Pulmonary artery endothelial cell (primary cell): ENCODE data around the gene PPP2R5C. TPM values are rescaled to one million over a fixed set of nuclear protein-coding genes. Genes with fewer than 3 reads are reported as not detected.

Experiments
- DNase-seq: peaks from one replicate; pipeline ENCODE4 v3.0.0-alpha.2; 2011; ENCODE audit warnings: low read depth, low spot score
- total RNA-seq: library from RNA; depleted of rRNA; stranded (reverse); fragments of >200 nt; gene quantifications from 2 replicates; pipeline ENCODE4 v1.2.3, GENCODE V29; 2014

Gene PPP2R5C
- total RNA-seq, 1 donor from 2014 or later = 81.4 TPM

DNA sequence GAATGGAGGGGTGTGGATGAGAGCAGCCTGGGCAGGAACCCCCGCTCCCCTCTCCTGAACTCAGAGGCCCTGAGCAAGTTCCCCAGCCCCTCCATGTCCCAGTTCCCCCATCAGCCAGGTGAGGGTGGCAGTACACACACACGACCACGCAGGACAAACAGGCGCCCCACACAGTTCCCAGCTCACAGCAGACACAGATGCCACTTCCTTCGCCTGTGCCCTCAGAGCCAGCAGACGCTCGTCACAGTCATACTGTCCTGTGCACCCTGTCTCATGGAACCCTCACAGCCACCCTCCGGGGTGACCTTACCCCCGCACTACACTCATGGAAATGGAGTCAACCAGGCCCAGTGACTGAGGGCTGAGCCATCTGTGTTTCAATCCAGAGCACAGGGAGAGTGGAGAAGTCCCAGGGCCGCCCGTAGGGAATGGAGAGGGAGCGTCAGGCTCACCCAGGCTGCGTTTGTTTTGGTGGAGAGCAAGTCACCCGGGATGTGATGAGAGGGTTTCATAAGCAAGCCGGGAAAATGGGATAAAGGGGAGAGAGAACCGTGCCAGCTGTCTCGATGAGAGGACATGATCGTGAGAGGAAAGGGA lies 155.4 kb downstream of the PPP2R5C start:
- DNase-seq = no peak

DNA sequence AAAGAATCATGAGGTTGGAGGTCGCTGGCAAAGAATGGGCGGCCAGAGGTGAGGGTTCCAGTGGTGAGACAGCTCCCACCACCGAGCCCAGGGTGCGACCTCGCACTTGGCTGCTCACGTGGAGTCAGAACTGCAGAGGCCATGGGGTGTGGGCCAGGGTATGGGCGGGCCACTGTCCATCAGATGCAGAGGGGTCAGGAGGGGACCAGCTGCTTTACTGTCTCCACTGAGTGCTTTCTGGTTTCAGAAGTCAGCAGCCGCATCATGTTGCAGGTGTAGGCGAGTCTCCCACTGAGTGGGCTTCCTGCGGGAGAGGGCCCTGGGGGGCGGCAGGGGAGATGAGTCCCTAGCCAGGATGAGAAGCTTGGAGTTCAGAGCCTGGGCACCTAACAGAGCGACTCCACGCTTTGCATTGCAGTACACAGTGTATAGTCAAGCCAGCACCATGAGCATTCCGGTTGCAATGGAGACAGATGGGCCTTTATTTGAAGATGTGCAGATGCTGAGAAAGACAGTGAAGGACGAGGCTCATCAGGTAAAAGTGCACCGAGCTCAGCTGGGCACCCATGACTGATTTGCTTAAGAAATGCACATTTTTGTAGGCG lies 156.0 kb downstream of the PPP2R5C start:
- DNase-seq = no peak

DNA sequence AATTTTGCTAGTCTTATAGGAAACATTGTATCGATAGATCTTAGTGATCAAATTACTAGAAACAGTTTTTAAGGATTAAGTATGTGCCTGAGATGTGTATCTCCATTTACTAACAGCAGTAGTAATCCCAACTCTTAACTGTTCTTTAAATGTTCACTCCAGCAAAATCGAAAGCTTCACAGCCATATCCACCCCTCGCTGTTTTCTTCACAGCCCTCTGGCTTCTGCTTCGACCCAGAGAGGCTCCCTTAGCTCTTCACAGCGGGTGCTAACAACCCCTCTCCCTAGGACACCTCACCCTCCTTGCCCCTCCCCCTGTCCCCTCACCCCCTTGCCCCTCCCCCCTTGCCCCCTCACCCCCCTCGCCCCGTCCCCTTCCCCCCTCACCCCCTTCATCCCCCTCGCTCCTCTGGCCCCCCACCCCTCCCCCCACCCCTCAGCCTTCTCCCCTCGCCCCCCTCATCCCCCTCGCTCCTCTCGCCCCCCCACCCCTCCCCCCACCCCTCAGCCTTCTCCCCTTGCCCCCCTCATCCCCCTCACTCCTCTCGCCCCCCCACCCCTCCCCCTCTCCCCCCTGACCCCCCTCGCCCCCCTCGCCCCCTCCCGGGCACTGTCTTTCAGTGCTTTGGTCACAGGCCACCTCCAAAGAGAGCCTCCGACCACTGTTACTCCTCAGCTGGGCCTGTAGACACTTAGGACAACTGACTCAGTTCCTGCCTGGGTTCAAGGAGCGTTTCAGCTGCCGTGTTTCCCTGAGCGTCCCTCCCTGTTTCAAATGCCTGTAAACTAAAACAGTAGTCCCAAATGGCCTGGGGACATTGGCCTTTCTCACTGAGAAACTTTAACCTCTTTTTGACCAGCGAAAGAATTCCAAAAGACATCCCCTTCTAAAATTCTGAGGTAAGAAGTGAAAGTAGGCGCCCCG lies 156.8 kb downstream of the PPP2R5C start:
- no peak for DNase-seq

DNA sequence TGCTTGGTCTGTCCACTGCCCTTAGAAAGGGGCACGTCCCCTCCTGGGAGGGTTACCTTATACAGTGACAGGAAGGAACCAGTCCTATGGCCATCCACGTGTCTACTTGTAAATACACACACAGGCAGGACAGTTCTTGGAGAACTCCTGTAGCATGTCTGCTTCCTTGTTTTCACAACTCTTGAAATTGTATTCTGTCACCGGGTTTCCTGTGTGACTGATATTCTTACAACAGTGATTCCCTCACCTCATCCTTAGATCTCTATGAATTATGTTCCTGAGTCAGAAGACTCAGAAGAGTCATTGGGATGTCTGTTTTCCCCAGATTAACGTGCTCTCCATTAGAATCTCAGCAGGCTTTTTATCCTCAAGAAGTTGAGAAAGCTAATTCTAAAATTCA lies 158.8 kb downstream of the PPP2R5C start:
- DNase-seq = no peak

DNA sequence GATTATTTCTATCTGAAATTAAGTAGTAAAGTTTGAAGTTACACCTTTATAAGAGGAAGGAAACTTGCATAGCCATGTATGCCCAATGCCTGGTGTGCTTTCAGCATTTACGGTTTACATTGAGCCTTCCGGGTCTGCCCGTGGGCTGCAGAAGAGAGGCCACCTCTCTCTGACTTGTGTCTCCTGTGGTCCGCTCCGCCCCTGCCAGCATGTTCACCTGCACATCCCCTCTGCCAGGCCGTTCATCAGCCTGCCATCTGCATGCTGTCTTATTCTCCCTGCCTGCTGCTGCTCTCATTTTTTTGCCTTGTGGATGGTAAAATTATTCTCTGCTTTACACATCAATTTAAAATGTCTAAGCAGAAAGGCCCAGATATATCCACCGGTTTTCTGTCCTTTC lies 161.4 kb downstream of the PPP2R5C start:
- DNase-seq = no peak

DNA sequence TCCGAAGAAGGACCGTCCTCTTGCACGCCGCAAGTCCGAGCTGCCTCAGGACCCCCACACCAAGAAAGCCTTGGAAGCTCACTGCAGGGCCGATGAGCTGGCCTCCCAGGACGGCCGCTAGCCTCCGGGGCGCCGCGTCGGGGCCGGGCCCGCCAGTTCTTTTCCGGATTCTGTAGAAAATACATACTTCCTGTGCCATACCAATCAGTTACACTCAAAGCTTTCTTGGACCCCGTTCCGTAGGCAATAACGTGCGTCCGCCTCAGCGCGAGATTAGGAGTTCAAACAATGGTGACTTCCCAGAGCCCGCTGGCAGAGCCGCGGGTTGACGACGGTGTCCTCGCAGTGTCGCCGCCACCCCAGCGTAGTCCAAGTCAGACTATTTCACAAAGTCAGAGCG lies 163.6 kb downstream of the PPP2R5C start:
- DNase-seq = no peak

GRCh38 chr14:101926085-101926484 lies 164.6 kb downstream of the PPP2R5C start:
- DNase-seq = no peak

GRCh38 chr14:101926620-101927019 lies 165.1 kb downstream of the PPP2R5C start:
- no peak for DNase-seq

GRCh38 chr14:101927859-101928258 lies 166.3 kb downstream of the PPP2R5C start:
- DNase-seq = no peak

GRCh38 chr14:101928415-101928841 lies 166.9 kb downstream of the PPP2R5C start:
- no peak for DNase-seq

- no peak for DNase-seq
These were observed 167.6 kb downstream of the PPP2R5C start for GRCh38 chr14:101929096-101929495.

DNA sequence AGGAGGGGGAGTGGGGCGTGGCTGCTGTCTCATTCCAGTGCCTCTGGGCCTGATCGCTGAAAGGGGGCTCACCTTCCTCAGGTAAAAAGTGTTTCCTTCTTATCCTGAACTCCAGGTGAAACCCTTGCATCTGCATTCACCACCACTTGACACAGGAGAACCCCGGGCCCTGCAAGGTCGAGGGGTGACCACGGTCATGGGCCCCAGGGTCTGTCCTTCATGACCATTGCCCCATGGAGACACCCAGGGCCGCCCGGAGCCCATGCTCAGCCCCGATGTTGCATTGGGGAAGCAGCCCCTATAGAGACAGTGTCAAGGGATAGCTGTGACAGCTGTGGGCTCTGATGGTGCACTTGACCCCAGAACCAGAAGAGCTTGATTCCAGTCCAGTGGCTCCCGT lies 168.4 kb downstream of the PPP2R5C start:
- no peak for DNase-seq

DNA sequence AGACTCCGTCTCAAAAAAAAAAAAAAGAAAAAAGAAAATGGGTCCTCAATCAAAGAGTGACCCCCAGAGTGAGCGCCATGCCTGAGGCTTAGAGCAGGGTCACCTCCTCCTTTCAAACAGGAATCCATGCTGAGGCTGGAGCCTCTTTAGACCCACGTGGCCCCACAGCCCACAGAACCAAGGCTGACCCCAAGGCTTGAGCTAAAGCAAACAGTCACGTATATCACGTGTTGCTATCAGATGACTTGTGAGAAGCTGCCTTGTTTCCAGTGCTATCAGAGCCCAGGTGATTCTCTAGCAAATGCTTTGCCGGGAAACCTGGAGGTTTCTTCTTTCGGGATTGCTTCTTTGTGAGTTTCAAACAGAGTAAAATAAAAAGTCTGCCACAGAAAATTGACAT lies 171.2 kb downstream of the PPP2R5C start:
- no peak for DNase-seq

DNA sequence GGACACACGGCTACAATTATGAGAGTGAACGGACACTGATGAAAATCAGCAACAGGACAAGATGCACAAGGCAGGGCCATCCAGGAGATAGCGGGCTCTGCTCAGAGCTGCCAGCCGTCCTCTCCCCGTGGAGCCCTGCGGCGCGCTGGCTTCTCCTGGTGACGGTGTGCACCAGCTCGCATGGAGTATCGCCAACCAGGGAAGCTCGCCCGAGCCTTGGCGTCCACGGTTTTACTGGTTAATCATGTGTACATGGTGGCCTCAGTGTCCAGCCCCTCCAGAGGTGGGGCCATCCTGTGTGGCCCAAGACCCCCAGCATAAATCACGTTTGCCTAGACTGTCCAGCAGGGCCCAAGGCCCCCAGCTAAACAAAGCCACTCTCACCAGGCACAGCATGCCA lies 171.7 kb downstream of the PPP2R5C start:
- DNase-seq = no peak

DNA sequence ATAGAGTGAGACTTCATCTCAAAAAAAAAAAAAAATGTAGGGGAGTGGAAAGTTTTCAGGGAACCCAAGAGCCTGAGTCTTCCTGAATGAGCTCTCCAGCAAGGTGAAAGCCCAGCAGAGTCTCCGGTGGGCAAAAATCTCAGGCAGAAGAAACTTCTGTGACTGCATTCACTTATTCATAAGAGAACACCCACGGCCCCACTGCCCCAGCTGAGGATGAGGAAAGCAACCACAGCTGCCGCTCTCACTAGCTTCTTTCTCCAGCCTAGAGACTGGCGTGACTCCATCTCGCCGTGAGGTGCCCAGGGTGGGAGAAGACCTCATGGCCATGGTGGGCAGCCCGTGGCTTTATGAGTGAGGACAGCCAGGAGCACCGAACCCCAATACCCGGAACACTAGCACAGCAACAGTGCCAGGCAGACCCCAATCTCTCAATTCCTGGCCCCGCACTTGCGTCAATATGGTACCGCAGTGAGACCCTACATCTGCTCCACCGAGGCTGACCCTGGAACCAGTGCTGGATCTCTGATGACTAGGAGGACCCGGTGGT lies 173.2 kb downstream of the PPP2R5C start:
- DNase-seq = no peak

DNA sequence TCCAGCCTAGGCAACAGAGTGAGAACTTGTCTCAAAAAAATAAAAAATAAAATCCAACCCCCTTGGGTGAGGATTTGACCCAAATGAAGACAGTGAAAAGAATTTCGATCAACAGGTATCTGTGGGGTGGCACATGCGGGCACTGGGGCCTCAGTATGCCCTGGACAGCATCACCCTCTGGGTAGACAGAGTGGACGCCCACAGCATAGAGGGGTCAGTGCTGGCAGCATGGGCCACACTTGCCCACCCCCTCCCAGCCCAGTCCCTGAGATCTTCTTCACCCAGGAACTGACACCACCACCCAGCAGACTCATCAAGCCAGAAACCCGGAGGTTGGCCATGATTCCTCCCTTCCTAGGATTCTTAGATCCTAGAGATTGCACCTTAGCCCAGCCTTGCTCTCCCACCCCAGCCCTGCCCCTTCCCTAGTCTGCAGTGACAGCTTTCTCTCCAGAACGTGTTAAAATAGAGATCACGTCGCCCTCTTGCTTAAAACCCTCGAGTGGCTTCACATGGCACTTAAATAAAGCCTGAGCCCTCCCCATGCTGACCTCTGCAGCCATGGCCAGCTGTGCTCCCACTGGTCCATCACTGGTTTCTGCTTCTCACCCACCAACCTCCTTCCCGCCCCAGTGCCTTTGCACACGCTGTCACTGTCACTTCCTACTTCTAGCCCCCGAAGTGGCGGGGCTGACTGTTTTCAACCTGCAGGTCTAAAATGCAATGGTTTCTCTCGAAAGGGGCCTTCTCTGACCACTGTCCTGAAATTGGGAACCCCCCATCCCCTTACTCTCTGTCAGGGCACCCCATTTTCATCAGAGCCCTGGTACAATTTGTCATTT lies 176.6 kb downstream of the PPP2R5C start:
- no peak for DNase-seq

- no peak for DNase-seq
These were observed 178.2 kb downstream of the PPP2R5C start for GRCh38 chr14:101939646-101940170.

DNA sequence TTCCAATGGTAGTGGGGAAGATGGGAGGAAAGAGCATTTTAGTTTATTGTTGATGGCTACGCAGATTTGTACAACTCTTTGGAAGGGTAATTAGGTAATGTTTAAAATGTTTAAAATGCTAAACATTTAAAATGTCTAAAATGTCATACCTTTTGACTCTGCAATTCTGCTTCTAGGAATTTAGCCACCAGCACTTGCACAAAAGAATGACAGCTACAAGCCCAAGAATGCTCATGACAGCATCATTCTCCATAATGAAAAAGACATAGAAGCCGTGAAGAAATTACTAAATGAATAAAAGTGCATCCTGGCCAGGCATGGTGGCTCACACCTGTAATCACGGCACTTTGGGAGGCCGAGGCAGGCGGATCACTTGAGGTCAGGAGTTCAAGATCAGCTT lies 182.9 kb downstream of the PPP2R5C start:
- no peak for DNase-seq

GRCh38 chr14:101945171-101945570 lies 183.7 kb downstream of the PPP2R5C start:
- no peak for DNase-seq

GRCh38 chr14:101947577-101947903 lies 186.0 kb downstream of the PPP2R5C start:
- no peak for DNase-seq
